HG03095 (cell line): Measurements from ENCODE around the gene FAM219A.
"Not testable (repeated sequence)": the region's sequence is repeated elsewhere in the genome, so short reads cannot be mapped to it uniquely, and the experiment has no call there.

Source experiments
- ATAC-seq: cut with Tn5 transposase; IDR thresholded peaks from one replicate; pipeline ENCODE4 v1.9.1; 2021; ENCODE audit warnings: moderate library complexity; ENCODE audit not compliant: unreplicated experiment

Gene FAM219A

GRCh38 chr9:34378376-34379060 lies 79.9 kb downstream of the FAM219A start:
- ATAC-seq: no peak

GRCh38 chr9:34377404-34377746 lies 81.0 kb downstream of the FAM219A start:
- no peak for ATAC-seq

GRCh38 chr9:34376596-34377403 lies 81.6 kb downstream of the FAM219A start, which contains the start of gene MYORG:
MYORG (minus strand) TSS chr9:34376898; CDS start chr9:34372943, 3,955 bp downstream.
- ATAC-seq: peak; percentile 82

GRCh38 chr9:34375901-34376595 lies 82.3 kb downstream of the FAM219A start:
- ATAC-seq: no peak

GRCh38 chr9:34374905-34375552 lies 83.3 kb downstream of the FAM219A start:
- ATAC-seq: no peak

- ATAC-seq: no peak
These were observed 84.0 kb downstream of the FAM219A start for GRCh38 chr9:34374339-34374738.

GRCh38 chr9:34373749-34374148 lies 84.6 kb downstream of the FAM219A start:
- no peak for ATAC-seq

- no peak for ATAC-seq
These were observed 85.8 kb downstream of the FAM219A start for GRCh38 chr9:34372467-34373011.

GRCh38 chr9:34371886-34372466 lies 86.4 kb downstream of the FAM219A start:
- no peak for ATAC-seq

- no peak for ATAC-seq
These were observed 87.1 kb downstream of the FAM219A start for GRCh38 chr9:34370970-34371880.

GRCh38 chr9:34370335-34370969 lies 87.9 kb downstream of the FAM219A start:
- no peak for ATAC-seq

GRCh38 chr9:34369636-34370035 lies 88.7 kb downstream of the FAM219A start:
- no peak for ATAC-seq

GRCh38 chr9:34368796-34369195 lies 89.6 kb downstream of the FAM219A start:
- ATAC-seq: not testable (repeated sequence)

GRCh38 chr9:34367751-34368410 lies 90.5 kb downstream of the FAM219A start:
- ATAC-seq: not testable (repeated sequence)

- ATAC-seq: no peak
These were observed 92.0 kb downstream of the FAM219A start for GRCh38 chr9:34366365-34366764.

GRCh38 chr9:34365282-34365681 lies 93.1 kb downstream of the FAM219A start:
- ATAC-seq: no peak

GRCh38 chr9:34363619-34364351 lies 94.6 kb downstream of the FAM219A start:
- no peak for ATAC-seq
